GM18909 (cell line): ENCODE measurements around the gene CASTOR2.
"Not testable (repeated sequence)": the region's sequence is repeated elsewhere in the genome, so short reads cannot be mapped to it uniquely, and the experiment has no call there.

Source experiments
- ATAC-seq: cut with Tn5 transposase; IDR thresholded peaks from one replicate; pipeline ENCODE4 v1.9.1; 2021; ENCODE audit warnings: mild to moderate bottlenecking; ENCODE audit not compliant: unreplicated experiment, poor library complexity

Gene CASTOR2

DNA sequence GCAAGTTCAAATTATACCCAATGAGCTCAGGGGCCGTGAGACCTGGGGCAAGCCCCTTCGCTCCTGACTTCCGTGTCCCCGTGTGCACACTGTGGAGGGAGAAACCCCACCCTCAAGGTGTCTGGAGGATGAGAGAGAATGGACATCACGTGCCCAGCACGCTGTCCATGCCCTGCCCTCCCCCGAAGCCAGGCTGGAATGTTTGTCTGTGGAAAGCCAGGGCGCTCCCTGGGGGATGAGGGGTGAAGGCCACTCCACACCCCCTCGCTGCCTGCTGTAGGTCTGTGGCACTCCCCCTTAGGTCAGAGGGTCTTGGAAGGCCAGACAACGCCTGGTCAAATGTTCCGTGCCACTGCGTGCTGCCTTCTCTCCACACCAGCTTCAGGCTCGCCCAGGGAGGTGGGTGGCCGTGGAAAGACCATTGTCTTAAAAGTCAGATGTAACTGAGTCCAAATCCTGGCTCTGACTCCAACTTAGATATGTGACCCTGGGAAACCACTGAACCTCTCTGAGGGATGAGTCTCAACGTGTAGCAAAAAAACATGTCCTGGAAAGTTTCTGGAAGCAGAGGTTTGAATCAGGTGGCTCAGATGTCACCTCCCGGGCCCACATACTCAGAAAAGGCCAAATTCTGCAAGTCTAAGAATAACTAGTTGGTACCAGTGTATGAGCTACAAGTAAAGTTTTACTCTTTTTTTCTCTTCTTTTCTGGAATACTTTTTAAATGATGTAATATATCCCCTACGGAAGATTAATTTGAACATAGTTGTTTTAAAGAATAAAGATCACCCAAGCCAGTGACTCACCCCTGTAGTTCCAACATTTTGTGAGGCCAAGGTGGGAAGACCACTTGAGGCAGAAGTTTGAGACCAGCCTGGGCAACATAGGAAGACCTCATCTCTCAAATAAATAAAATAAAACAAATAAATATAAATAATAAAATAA, 84.2 kb downstream of the CASTOR2 start:
- ATAC-seq = no peak

GRCh38 chr7:75049817-75050216, 85.3 kb downstream of the CASTOR2 start:
- ATAC-seq = no peak

DNA sequence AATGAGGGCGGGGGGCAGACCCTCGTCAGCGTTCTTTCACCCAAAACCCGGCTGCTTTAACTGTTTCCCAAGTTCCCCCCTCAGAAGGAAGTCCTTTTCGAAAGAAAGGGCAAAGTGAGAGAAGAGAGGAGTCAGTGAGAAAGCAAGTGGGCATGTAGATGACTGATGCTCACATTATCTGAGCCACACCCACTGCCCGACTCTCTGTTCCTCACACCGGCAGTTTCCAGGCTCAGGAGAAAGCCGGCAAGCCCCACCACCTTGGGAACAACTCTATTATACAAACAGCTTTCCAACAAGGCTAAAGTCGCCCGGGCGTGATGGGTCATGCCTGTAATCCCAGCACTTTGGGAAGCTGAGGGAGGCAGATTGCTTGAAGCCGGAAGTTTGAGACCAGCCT, 86.0 kb downstream of the CASTOR2 start:
- no peak for ATAC-seq

- ATAC-seq = no peak
Observed at GRCh38 chr7:75054744-75055143, 90.2 kb downstream of the CASTOR2 start.

DNA sequence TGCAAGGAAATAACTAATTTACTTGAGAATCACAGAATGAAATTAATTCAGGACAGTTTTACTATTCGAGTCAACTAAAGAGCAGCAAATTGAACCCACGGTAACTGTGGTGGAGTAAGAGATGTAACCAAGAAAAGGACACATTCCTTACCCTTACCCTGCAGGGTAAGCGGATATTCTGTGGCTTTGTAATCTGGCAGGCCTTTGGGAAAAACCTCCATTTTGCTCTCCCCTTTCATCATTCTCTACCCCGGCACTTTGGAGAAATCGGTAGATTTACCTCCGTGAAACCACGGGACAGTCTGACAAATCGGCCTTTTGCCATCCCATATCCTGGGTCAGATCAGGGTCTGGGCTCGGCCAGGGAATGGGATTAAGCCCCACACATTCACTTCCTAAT, 90.7 kb downstream of the CASTOR2 start:
- no peak for ATAC-seq

GRCh38 chr7:75055830-75056772, 91.6 kb downstream of the CASTOR2 start:
- no peak for ATAC-seq

GRCh38 chr7:75058406-75058805, 93.9 kb downstream of the CASTOR2 start:
- no peak for ATAC-seq

DNA sequence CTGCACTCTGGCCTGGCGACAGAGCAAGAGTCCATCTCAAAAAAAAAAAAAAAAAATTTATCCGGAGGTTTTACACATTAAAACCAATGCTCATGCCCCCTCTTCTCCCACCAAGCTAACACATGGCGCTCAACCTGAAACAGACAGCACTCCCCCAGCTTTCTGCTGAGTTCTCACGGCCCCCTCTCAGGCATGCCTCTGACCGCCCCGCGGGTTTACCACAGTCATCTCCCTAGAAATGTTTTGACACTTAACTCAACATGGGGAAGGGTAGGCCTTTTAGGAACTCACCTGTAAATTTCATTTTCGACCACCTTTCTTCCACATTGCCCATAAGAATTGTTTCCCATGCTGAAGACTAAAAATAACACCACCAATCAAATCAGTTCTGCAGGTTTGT, 99.8 kb downstream of the CASTOR2 start:
- no peak for ATAC-seq

DNA sequence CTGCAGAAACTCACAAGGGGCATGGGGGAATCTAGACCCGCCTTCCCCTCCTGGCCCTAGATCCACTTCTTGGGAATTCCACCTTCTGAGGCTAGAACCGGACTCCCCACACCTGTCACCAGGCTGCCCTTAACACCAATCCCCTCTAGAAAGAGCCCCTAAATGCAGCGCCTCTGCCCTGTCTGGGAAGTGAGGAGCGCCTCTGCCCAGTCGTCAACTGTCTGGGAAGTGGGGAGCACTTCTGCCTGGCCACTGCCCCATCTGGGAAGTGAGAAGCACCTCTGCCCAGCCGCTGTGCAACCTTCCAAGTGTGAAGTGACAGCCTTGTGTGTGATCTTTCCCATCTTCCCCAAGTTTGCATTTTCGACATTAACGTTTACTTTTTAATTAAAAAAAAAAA, 100.3 kb downstream of the CASTOR2 start:
- ATAC-seq = no peak

DNA sequence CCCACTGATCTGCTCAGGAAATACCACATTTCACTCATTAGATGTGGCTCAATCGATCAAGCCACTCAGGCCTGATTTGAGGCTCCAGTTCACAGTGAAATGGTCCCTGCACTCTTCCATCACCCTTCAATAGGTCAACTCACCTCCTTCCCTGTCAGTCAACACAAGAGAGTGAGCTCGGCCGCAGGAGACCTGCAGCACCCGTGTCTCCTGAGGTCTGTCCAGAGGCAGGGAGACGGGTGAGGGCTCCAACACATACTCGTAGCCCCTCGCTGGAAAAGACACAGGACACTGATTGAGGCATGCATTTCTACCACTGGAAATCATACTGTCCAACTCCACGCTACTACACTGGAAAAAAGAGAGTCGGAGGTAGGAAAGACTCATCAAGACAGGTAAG, 102.0 kb downstream of the CASTOR2 start:
- no peak for ATAC-seq

DNA sequence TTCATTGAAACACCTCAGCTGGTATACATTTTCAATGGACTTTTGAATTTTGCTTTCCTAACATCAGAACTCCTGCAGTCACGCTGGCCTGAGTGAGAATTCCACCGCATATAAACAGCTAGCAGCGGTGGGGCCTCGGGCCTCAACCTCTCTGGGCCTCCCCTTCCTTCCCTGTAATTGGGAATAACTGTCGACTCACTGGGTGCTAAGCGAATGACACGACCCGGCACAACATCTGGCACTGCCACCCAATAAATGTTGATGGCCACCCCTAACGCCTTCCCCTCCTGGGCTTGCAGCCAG, 108.4 kb downstream of the CASTOR2 start:
- no peak for ATAC-seq

DNA sequence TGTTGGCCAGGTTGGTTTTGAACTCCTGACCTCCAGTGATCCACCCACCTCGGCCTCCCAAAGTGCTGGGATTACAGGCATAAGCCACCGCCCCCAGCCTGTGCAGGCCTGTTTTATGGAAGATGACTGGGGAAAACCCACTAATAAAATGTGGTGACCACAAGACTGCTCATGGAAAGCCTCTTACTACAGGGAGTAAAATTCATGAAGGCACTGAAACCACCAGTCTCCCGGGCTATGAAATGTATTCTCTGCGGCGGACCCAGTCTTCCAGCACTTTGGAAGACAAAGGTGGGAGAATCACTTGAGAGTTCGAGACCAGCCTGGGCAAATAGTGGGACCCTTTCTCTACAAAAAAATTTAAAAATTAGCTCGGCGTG, 109.7 kb downstream of the CASTOR2 start:
- not testable (repeated sequence) for ATAC-seq
